Adrenal gland (tissue), 12 donors: ENCODE results near the gene OXT. TPM values are rescaled to one million over a fixed set of nuclear protein-coding genes. Genes with fewer than 3 reads are reported as not detected.

ENCODE experiments used
- DNase-seq, 7 donors: peaks; one replicate each; pipeline ENCODE4 v3.0.0-alpha.2; 2019 to 2020
- H3K27ac ChIP-seq, 5 donors: fragments of 200-600 bp; sonication (generic) in 4 of 5; 1 replicate in 3 of 5; 2 replicates in 2 of 5; pipeline versions ENCODE4 v1.5.1 to v1.8.0; 2016 to 2020; ENCODE audit warnings: mild to moderate bottlenecking in 1 of 5
- H3K27me3 ChIP-seq: fragments of 200-600 bp; 2 replicates; pipeline ENCODE4 v1.8.0; 2021
- H3K36me3 ChIP-seq, 2 donors: fragments of 200-600 bp; replicated peaks in 1 of 2; 1 replicate in 1 of 2; 2 replicates in 1 of 2; pipeline versions ENCODE4 v1.5.1 to v1.8.0; 2018 to 2022
- H3K4me1 ChIP-seq, 2 donors: fragments of 200-600 bp; replicated peaks in 1 of 2; 1 replicate in 1 of 2; 2 replicates in 1 of 2; pipeline versions ENCODE4 v1.5.1 to v1.8.0; 2018 to 2021
- H3K4me3 ChIP-seq, 4 donors: fragments of 200-600 bp; sonication (generic) in 3 of 4; one replicate each; pipeline ENCODE4 v1.5.1; 2016 to 2018
- H3K9me3 ChIP-seq, 3 donors: fragments of 200-600 bp; sonication (generic) in 1 of 3; replicated peaks in 1 of 3; 1 replicate in 2 of 3; 2 replicates in 1 of 3; pipeline versions ENCODE4 v1.5.1 to v1.8.0; 2016 to 2021
- POLR2A ChIP-seq, 2 donors: fragments of 450-650 bp; IDR thresholded peaks; one replicate each; pipeline ENCODE4 v1.6.1; 2017; ENCODE audit warnings: antibody characterized with exemption in 2 of 2, mild to moderate bottlenecking in 2 of 2, moderate library complexity in 1 of 2
- WGBS, 4 donors: extraction: QIAGEN DNeasy Blood & Tissue Kit in 2 of 4; methylation state at CpG; one replicate each; pipeline versions ENCODE4 v1.1.5 to v1.1.7; 2013 to 2017; 5-methylcytosine and 5-hydroxymethylcytosine counted together
- intact Hi-C, 2 donors: fragments of 100-400 bp; cut with DNase I; formaldehyde crosslinking; loops; one replicate each; pipeline versions ENCODE4 v1.14.1 to v1.15.0; 2022 to 2023
- polyA plus RNA-seq, 3 donors: library from polyadenylated mRNA; stranded (reverse); fragments of 200-250 nt in 2 of 3; fragments of 350-450 nt in 1 of 3; fragmentation: Illumina TruSeq in 1 of 3; extraction: RNeasy Lipid Tissue Mini Kit (QIAGEN cat#74804) in 1 of 3; gene quantifications; one replicate each; pipeline ENCODE4 v1.2.3, GENCODE V29; 2013 to 2014
- total RNA-seq, 9 donors: library from RNA; depleted of rRNA in 4 of 9; stranded (reverse); fragments of >200 nt in 4 of 9; fragments of 120-200 nt in 1 of 9; fragmentation: NEBNext Ultra II Directional in 1 of 9; extraction: Animal tissue kit (Norgen Biotek cat#: 25700) in 1 of 9; gene quantifications; one replicate each; pipeline versions ENCODE4 v1.1.0 to v1.2.4, GENCODE V29; 2013 to 2023
- TF ChIP-seq, protein P1 (sequence below), 6 experiments: fragments of 450-650 bp in 4 of 6; fragments of 200-600 bp in 2 of 6; sonication (generic) in 1 of 6; IDR thresholded peaks; 1 replicate in 5 of 6; 2 replicates in 1 of 6; pipeline versions ENCODE4 v1.5.1 to v1.8.0; 2016 to 2021; ENCODE audit warnings: antibody characterized with exemption in 6 of 6, mild to moderate bottlenecking in 2 of 6, moderate library complexity in 1 of 6
- donor health status: healthy with polysubstance abuse.
- donor health status: Bipolar disorder and iron deficiency.
- donor health status: DM: yes; HTN: yes; CAD: no.
- donor health status: DM: no; HTN: no; CAD: no.
- donor health status: DM: no; HTN: no; CAD: no.
- donor health status: DM: yes; HTN: yes; CAD: no.

The OXT gene
- total and polyA plus RNA-seq, 12 donors, result 0.47 to 20.5 (median 1.2) TPM; not detected in 4

DNA sequence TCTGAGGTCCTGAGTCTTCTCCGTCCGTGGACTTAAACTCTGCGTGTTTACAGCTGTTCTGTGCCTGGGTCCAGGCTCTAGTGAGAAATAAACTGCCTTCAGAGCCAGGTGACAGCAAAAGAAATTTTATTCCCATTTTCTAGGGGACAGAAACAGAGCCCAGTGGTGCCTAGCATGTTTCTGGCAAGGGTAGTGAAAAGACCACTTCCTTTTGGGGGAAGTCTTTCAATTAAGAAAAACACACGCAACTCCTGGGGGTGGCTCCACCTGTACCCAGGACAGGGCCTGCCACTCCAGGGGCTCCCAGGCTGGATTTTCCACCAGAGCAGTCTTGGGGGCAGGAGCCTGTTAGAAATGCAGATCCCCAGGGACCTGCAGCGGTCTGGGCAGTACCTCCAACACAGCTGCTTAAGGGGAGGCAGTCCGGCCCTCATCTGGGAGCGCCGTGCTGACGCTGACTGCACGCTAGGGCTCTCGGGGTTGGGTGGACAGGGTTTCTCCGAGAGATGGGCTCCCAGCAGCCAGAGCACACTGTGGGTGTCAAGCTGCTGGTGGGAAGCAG lies 36.1 kb downstream of the OXT start:
- Histone ChIP-seq H3K27ac (no peak overlapping the region), H3K9me3 (no peaks in the 10 kb centered on the region), H3K36me3 (peaks cover 0 to 8% of the 10 kb centered on the region in 2 donors), H3K27me3 (no peaks in the 10 kb centered on the region), H3K4me1 (peaks cover 0 to 5% of the 10 kb centered on the region in 2 donors), H3K4me3 (no peak overlapping the region)
- WGBS, 4 donors, result 87 to 97% (median 93%) methylated on average over 4 to 12 of the region's 12 CpGs
- no peak for TF ChIP-seq POLR2A (IDR thresholded peaks at IDR 0.05)
- TF ChIP-seq, protein P1, sequence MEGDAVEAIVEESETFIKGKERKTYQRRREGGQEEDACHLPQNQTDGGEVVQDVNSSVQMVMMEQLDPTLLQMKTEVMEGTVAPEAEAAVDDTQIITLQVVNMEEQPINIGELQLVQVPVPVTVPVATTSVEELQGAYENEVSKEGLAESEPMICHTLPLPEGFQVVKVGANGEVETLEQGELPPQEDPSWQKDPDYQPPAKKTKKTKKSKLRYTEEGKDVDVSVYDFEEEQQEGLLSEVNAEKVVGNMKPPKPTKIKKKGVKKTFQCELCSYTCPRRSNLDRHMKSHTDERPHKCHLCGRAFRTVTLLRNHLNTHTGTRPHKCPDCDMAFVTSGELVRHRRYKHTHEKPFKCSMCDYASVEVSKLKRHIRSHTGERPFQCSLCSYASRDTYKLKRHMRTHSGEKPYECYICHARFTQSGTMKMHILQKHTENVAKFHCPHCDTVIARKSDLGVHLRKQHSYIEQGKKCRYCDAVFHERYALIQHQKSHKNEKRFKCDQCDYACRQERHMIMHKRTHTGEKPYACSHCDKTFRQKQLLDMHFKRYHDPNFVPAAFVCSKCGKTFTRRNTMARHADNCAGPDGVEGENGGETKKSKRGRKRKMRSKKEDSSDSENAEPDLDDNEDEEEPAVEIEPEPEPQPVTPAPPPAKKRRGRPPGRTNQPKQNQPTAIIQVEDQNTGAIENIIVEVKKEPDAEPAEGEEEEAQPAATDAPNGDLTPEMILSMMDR (IDR thresholded peaks at IDR 0.05), result no peak
- no peak for DNase-seq
- intact Hi-C loops, result no loop called here

DNA sequence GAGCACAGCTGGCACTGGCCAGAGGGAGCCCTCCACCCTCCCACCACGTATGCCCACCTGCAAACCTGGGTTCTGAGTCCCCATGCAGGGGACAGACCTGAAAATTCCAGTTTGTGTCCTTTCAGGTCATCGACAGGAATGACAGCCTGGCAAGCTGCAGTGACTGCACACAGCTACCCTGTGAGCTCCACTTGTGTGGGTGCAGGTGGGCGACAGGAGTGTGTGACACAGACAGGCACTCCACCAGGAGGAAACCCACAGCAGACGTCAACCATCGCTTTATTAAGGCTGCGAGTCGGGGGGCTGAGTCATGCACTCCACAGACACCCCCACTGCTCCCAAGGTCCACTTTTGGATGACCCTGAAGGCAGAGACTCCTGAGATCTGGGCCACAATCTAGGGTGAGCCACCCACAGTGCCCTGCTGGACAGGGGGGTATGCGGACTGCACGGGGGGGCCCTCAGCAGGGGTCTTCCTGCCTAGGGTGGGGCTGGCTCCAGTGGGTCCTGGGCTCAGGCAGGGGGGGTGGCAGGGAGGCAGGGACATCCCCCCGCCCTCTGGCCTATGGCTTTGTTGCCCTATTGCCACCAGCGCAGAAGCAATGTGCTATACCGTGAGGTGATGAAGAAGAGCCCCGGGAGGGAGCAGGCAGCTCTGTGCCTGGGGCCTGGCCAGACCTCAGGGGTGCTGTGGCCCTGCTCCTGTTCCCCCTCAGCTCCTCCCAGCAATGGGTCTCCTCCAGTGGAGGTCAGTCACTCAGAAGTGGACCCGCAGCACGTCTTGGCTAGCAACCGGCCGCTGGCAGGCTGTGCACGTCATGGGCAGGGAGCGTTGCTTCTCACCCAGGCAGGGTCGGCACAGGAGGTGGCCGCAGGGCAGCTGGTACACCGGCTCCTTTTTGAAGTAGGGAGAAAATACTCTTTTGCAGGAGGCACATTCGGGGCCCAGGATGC lies 38.2 kb downstream of the OXT start:
- intact Hi-C loops, result loop anchor here (5.0 to 10.0 kb wide), 2 partner anchors 52 to 55 kb away; no protein-coding TSS in a partner anchor
- Histone ChIP-seq H3K4me1 (peaks cover 0 to 5% of the 10 kb centered on the region in 2 donors), H3K9me3 (no peaks in the 10 kb centered on the region), H3K36me3 (peaks cover 0 to 8% of the 10 kb centered on the region in 2 donors), H3K27ac (no peak overlapping the region), H3K27me3 (no peaks in the 10 kb centered on the region), H3K4me3 (no peak overlapping the region)
- 77 to 88% (median 80%) methylated on average over 13 to 23 of the region's 23 CpGs for WGBS, 4 donors
- DNase-seq, result peak in 1 of 7 donors; percentile 42
- TF ChIP-seq, protein P1 (IDR thresholded peaks at IDR 0.05), result no peak
- TF ChIP-seq POLR2A (IDR thresholded peaks at IDR 0.05), result no peak

DNA sequence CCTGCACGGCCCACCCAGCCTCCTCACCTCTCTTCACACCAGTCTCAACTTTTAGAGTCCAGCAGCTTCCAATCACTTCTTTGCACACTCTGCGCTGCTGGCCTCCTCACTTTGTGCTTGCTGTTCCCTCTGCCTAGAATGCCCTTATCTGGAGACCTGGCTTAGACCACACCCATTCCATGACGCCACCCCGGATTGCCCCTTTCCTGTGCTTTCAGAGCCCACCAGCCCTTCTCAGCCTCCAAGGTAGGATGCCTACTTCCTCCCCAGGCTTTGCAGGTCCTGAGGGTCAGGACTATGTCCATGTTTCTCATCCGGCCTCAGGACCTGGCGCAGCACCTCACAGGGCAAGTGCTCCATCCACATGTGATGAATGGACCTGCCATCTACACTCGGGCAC lies 40.1 kb downstream of the OXT start:
- WGBS, 4 donors, result 88 to 94% (median 89%) methylated on average over 7 of the region's 7 CpGs
- no peak for TF ChIP-seq POLR2A (IDR thresholded peaks at IDR 0.05)
- TF ChIP-seq, protein P1 (IDR thresholded peaks at IDR 0.05), result no peak
- Histone ChIP-seq H3K9me3 (no peaks in the 10 kb centered on the region), H3K27ac (no peak overlapping the region), H3K27me3 (no peaks in the 10 kb centered on the region), H3K4me3 (no peak overlapping the region), H3K36me3 (peaks cover 0 to 8% of the 10 kb centered on the region in 2 donors), H3K4me1 (peaks cover 9 to 19% of the 10 kb centered on the region in 2 donors)
- intact Hi-C loops, result loop anchor here (5.0 to 10.0 kb wide), 2 partner anchors 54 to 57 kb away; no protein-coding TSS in a partner anchor
- DNase-seq, result no peak

DNA sequence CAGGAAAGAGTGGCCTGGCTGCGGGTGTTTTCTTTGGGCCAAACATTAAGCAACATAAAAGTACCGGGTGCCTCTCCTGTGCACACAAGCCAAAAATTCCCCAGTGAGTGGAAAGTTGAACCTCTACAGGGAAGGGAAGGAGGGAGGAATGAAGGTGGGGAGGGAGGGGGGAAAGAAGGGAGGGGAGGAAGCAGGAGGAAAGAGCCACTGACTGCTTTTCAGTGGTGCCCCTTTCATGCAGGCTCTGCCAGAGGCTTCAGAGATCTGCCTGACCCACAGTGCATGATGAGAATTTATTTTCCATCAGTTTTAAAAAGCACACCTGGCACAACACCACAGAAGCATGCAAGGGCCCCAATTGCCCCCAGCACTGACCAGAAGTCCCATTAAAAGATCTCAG lies 40.6 kb downstream of the OXT start:
- intact Hi-C loops, result loop anchor here (5.0 to 10.0 kb wide), 2 partner anchors 55 to 57 kb away; no protein-coding TSS in a partner anchor
- no peak overlapping the region for H3K4me3 ChIP-seq
- no peaks in the 10 kb centered on the region for H3K27me3 ChIP-seq
- 73 to 100% (median 89%) methylated on average over 1 to 2 of the region's 2 CpGs for WGBS, 4 donors
- H3K9me3 ChIP-seq, result no peaks in the 10 kb centered on the region
- DNase-seq, result no peak
- H3K36me3 ChIP-seq, result peaks cover 0 to 8% of the 10 kb centered on the region in 2 donors
- no peak overlapping the region for H3K27ac ChIP-seq
- TF ChIP-seq POLR2A (IDR thresholded peaks at IDR 0.05), result no peak
- peaks cover 13 to 22% of the 10 kb centered on the region in 2 donors for H3K4me1 ChIP-seq
